ENCODE measurements around the gene ELAVL2.

Gene ELAVL2

DNA sequence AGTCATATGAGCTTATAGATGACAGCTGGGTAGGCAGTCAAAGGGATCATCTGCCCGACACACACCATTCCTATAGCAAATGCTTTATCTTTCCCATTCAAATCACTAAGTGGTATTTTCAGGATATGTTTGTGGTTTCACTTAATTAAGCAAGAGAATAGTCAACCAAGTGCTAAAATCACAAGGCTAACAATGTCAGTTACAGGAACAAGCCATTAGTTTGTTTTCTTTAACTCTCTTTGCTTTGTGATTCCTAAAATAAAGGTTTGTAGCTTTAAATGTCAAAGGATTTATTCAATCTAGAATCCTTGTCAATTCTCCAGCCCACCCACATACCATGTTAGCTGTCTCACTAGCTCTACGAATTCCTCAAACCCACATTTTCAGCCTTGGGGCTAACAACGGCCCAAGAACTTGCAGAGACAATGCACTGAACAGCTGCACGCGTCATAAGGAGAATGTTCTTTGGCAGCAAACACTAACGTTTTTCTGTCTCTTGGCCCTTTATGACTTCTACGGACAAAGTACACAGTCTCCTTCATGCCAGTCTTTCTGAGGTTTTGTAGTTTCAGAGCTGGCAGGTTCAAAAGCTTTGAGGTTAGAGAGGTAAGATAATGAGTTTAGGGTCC, 56.6 kb downstream of the ELAVL2 start:
- no peak for DNase-seq (ENCODE audit: low read depth in 2 of 2)

GRCh38 chr9:23768861-23769260, 57.2 kb downstream of the ELAVL2 start:
- DNase-seq (ENCODE audit: low read depth in 2 of 2), result no peak

GRCh38 chr9:23766613-23767012, 59.4 kb downstream of the ELAVL2 start:
- DNase-seq (ENCODE audit: low read depth in 2 of 2), result no peak

GRCh38 chr9:23765561-23765960, 60.5 kb downstream of the ELAVL2 start:
- no peak for DNase-seq (ENCODE audit: low read depth in 2 of 2)

DNA sequence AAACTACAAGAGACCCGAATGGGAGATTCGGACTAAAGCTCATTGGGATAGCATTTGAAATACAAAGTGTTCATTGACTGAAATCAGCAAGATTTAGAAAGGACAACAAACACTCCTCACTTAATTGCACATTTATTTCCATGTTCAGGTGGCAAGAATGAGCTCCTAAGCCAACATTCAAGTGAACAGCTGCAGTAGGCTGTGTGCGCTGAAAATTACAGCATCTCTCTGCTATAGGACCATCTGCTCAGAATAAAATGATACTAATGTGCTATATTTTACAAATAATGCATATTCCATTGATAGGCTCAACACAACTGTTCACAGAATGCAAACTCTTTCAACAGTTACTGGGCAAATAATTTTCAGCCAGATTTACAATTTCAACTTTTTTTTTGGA, 61.8 kb downstream of the ELAVL2 start:
- DNase-seq (ENCODE audit: low read depth in 2 of 2), result no peak

GRCh38 chr9:23754551-23754950, 71.5 kb downstream of the ELAVL2 start:
- no peak for DNase-seq (ENCODE audit: low read depth in 2 of 2)

GRCh38 chr9:23752859-23753258, 73.2 kb downstream of the ELAVL2 start:
- DNase-seq (ENCODE audit: low read depth in 2 of 2), result no peak

DNA sequence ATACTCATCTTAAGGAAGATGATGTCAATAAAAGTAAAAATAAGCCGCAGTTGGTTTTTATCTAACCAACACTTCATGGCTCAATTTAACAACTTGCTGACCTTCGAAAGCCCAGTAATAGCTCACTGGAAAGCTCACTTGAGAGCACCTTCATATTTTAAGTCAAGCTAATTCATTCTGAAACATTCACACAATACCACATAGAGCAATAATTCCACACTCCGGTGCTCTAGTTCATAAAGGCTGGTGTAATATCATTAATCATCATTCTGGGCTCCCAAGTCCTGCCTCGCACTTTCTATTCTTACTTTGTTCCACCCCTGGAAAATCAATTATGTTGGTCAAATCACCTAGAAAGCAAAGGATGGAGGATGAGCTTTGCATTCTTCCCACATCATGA, 74.4 kb downstream of the ELAVL2 start:
- no peak for DNase-seq (ENCODE audit: low read depth in 2 of 2)

GRCh38 chr9:23750808-23751207, 75.2 kb downstream of the ELAVL2 start:
- no peak for DNase-seq (ENCODE audit: low read depth in 2 of 2)

DNA sequence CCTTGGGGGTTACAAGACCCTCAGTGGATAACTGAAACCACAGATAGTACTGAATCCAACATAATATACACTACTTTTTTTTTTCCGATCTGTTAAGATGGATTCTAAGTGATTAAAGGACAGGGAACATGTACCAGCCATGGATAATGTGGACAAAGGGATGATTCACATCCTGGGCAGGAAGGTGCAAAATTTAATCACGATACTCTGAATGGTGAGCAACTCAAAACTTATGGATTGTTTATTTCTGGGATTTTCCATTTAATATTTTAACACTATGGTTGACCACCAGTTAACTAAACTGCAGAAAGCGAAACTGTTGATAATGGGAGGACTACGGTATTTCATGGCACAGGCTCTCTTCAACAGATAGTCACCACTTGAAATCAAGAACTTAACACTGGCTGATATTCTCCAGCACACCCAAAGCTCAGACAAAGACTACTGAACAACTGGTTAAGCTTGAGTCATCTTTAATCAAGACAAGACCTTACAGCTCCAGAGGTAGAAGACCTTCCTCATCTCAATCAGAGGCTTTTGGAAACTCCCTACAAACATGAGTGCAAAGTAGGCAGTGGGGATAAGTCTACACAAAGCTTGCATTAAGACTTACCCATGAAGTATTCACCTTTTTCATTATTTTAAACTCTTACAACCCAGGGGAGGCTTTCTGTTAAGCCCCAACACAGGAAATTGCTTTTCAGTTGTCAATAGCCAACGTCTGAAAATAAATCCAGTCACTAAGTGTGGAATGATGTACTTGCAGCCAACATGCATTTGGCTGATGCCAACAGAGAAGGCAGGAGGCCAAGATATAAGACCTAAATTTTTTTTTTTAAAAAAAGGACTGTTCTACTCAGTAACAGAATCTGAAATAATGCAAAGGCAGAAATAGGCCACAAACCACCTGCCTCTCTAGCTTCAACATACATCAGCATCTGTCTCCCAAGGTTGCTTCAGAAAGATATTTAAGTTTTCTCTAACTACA, 78.7 kb downstream of the ELAVL2 start:
- DNase-seq (ENCODE audit: low read depth in 2 of 2), result no peak

DNA sequence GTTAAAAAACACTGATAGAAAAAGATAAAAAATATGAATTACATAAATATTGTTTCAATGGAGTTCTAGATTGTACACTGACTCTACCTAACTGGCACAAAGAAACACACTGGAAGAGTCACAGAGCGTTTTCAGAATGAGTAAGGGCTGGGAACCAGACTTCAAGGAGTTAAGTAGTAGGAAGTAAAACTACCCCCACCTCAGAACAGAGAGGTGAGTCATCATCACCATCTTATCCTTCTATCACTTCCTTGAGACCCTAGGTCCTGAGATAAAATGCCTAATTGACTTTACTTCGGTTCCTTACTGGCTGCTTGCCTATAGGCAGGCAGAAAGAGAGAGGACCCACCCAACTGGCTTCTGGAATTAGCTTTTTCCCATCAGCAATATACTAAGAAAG, 79.7 kb downstream of the ELAVL2 start:
- DNase-seq (ENCODE audit: low read depth in 2 of 2), result no peak

DNA sequence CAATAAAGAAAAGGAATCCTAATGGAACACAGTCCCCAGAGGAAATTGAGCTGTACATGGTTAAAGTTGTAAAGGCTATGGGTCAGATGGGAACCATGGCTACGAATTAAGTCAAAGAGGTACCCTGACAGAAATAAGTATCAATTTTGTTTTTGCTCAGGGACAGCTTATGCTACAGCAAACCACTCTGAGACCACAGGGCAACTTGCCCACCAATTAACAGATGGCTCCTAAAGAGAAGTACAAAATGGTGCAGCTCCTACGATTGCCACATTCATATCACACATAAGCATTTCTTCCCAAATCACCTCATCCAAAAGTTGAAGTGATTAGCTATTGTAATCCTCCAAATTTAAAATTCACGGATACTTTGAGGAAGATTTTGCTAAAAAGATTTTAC, 83.0 kb downstream of the ELAVL2 start:
- no peak for DNase-seq (ENCODE audit: low read depth in 2 of 2)

- DNase-seq (ENCODE audit: low read depth in 2 of 2), result no peak
These were observed 84.7 kb downstream of the ELAVL2 start for GRCh38 chr9:23741351-23741750.

DNA sequence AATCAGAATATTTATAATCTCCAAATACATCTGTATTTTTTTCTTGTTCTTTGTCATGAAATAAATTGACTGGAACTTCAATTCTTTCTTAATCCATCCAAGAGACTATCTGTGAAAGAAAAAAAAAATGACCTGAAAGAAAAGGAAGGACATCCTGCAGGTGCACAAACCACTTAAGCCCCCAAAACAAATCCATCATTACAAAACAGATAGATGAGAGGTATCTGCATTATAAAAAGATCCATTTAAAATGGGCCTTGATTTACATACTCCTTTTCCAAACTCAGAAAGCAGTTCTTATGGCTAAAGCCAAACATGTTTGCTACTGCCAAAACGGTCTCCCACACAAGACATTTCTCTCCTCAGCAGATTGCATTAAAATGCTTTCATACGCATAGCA, 85.5 kb downstream of the ELAVL2 start:
- DNase-seq (ENCODE audit: low read depth in 2 of 2), result no peak

GRCh38 chr9:23739753-23740152, 86.3 kb downstream of the ELAVL2 start:
- no peak for DNase-seq (ENCODE audit: low read depth in 2 of 2)

DNA sequence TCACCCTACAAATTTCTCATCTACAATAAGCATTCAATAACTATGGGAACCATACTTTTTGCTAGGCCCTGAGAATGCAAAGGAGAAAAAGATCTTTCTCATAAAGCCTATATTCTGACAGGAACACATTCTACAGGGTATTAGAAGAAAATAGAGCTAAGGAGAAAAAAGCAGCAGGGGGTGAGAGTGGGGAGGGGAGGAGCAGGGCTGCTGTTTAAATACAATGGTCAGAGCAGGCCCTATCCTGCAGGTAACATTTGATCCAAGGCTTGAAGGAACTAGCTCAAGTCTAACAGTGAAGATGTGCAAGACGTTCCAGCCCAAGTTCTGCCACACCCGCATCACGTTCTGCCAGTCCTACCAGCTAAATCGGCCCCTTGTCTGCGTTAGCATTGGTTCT, 89.7 kb downstream of the ELAVL2 start:
- DNase-seq (ENCODE audit: low read depth in 2 of 2), result no peak

DNA sequence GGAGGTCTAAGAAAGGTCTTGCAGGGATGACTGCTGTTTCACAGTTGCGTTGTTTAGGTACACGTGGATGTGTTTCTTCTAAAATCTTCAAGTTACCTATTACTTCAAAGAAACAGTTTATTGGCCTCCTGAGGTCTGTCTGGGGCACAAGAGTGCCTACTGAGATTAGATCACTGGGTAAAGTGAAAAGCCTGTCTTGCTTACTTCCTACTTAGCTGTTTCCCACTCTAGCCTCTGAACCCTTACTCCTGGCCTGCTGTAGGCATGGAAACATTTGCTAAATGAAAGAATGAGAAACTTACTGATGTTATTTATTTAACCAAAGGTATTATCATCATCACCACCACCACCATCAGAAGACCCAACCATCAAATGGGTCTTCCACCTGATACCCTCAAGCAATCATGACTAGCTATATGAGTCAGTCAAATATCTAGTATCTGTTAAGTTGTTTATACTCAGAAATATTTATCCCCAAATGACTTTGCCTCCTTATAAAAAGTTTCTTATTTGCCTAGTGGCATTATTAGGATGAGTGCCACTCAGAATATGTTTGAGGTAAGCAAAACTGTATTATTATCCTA, 92.5 kb downstream of the ELAVL2 start:
- DNase-seq (ENCODE audit: low read depth in 2 of 2), result no peak

DNA sequence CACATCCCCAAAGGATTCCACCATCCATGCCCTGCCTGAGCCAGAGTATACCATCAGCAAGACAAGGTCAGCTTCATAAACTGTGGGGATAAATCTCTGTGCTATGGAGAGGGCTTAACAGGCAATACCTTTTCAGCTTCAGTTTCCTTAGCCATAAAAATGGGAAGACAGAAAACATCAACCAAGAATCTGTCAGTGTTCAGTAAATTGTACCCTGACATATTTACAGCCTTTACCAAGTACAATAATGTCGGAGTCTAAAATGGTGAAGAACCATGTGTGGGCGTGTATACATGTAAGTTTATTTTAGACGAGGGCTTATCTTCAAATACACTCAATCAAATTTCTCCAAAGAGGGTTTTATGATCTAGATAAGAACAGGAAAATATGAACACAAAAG, 94.7 kb downstream of the ELAVL2 start:
- DNase-seq (ENCODE audit: low read depth in 2 of 2), result no peak

DNA sequence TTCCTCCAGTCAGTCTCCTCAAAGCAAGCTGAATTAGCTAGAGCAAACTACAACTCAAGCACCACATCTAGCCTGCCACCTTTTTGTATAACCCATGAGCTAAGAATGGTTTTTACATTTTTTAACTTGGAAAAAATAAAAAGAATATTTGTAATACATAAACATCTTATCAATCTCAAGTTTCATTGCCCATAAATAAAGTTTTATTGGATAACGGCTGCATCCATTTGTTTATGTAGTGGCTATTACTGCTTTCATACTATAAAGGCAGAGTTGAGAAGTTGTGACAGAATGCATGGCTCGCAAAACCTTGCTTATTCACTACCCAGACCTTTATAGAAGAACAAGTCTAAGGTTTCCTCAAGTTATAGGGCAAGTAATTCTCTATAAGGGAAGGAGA, 95.7 kb downstream of the ELAVL2 start:
- no peak for DNase-seq (ENCODE audit: low read depth in 2 of 2)

GRCh38 chr9:23728736-23729135, 97.3 kb downstream of the ELAVL2 start:
- DNase-seq (ENCODE audit: low read depth in 2 of 2), result no peak

DNA sequence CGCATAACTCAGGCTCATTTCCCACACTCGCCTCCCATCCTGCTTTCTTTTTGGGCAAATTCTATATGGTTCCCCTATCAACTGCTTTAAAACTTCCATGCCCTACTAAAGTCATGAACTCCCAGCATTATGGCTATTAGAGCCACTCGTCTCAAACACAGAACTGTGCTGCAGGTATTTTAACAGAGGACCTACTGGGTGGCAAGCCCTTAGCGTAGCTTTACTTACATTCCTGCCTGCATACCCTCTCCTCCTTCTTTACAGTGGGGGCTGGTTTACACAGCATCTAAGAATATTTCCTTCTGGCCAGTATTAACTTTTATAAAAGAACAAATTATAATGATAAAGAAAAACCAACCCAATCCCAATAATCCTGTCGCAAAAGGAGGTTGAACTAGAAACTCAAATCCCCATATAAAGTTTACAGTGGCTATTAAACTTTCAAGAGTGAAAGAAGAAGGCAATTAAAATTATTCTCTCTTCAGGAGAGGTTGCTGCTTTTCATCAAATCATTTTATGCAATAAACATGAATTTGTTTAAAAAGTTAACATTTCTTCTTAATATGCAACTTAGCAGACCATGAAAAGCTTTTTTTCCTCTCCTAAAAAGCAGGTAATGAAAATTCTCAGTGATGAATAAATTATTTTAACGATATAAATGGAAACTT, 100.6 kb downstream of the ELAVL2 start:
- DNase-seq (ENCODE audit: low read depth in 2 of 2), result no peak

- no peak for DNase-seq (ENCODE audit: low read depth in 2 of 2)
These were observed 102.4 kb downstream of the ELAVL2 start for GRCh38 chr9:23723672-23724071.
